Embryonic facial prominence (tissue), 1 donor: Measurements from ENCODE around the gene GMDS.

Experiments
- DNase-seq: peaks from one replicate; pipeline ENCODE4 v3.0.0-alpha.2; 2016; ENCODE audit errors: extremely low spot score

Gene GMDS

DNA sequence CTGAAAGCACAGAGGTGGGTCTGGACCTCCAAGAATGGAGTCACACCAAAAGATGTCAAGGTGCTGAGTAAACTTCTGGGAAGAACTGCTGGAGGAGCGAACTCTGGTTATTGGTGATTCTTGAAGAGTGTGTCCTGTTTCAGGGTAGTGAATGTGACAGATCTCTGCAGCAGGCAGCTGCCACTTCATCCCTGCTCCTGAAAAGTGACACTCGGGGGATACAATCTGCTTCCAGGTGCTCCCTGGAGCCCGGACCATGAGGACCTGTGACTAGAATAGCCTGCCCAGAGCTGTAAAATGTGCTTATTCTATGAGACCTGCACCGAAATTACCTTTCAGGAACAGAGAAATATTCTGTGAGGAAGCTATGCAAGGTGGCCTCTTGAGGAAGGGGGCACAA, 444.6 kb downstream of the GMDS start:
- no peak for DNase-seq

DNA sequence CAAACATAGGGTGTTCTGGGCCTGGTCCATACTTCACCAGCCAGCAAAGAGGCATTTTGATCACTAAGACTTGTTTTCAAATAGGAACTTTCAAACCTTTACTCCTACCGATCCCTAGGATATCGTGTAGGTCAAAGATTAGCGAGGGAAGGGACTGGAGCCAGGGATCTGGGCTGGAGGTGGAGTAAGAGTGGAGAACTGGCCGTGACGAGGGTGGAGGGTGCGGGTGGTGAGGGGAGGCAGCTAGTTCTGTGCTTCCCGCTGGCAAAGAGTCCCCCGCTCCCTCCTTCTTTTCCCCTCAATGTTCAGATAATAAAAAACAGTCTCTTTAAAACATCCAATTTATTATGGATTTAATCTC, 446.5 kb downstream of the GMDS start:
- DNase-seq: no peak

DNA sequence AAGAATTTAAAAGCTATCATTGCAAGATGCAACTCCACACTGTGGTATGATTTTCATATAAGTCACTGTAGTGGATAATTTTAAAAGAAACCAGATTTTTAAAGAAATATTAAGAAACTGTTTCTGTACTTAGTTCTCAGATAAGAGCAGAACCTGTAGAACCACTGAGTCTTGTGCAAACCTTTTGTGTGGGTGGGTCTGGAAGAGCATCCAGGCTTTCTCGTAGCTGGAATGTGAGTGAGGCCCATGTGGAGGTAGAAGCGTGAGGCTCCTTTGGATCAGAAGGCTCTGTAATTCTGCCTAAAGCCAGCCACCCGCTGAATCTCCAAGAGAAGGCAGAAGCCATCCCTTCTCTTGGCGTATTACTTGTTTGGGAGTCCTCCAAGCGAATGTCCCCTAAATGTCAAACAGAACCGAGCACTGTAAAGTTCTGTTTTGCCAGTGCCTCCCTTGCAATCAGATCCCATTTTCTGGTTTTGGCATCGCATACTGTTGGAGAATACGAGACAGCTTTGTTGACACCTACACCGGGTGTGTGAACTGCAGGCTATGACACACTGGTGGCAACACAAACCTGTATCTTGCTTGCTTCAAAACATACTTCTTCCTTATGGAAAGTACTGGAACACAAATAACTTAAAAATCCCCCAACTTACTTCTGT, 447.0 kb downstream of the GMDS start:
- DNase-seq: no peak

DNA sequence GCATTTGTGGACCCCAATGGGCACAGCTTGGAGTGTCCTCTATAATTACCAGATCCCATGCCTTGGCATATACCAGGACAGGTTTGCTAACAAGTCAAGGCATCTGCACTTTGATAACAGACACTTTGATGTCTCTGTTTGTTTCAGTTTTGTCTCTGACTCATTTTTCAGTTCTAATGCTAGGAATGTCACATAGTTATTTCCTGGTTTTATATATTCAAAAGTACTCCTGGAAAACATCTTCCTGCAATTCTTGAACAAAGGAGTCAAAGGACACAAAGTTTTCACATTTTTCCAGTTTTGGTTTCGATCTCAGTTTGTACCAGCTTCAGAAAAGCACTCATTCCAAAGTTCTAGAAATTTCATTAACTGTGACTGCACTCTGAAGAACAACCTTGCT, 447.6 kb downstream of the GMDS start:
- no peak for DNase-seq

DNA sequence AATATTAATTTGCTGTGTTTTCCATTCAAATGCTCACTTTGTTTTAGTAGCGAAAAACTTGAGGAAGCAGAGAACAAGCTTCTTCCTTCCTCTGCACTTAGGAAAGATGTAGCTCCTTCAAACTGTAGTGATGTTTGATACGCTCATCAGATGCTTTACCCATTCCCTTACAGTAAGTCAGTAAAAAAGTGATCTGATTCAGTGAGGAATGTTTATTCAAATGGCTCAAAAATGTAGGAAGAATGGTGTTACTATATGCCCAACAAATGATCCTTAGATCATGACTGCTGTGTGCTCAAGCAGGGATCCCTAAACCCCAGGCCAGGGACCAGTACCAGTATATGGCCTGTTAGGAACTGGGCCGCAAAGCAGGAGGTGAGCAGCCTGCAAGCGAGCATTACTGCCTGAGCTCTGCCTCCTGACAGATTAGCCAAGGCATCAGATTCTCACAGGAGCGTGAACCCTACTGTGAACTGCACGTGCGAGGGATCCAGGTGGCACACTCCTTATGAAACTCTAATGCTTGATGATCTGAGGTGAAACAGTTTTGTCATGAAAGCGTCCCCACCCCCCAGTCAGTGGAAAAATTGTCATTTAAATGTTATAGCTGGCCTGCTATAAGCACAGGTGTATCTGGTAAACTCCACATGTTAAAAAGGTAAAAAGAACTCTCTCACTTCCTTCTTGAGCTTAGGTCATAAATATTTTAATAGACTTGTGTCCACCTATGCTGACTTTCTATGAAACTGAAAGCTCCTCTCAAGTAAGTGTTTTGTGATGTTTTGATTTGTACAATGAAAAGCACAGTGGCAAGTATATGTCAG, 448.5 kb downstream of the GMDS start:
- DNase-seq: no peak

DNA sequence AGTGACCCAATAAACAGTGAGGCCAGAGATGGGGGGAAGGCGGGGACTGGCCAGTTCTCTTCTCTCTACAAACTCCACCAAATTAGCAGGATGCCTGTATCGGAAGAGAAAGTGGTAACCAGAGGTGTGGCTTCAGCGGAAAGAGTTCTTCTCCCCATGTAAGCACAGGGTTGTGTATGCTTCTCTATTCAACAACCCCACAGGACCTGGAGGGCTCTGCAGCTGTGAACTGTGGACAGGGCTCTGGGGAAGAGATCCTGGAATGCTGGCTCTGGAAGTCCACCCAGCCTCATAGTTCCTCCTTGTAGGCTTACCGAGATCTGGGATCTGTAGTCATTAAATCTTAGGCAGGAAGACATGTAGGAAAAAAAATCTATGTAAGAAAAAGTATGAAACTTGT, 449.5 kb downstream of the GMDS start:
- no peak for DNase-seq

DNA sequence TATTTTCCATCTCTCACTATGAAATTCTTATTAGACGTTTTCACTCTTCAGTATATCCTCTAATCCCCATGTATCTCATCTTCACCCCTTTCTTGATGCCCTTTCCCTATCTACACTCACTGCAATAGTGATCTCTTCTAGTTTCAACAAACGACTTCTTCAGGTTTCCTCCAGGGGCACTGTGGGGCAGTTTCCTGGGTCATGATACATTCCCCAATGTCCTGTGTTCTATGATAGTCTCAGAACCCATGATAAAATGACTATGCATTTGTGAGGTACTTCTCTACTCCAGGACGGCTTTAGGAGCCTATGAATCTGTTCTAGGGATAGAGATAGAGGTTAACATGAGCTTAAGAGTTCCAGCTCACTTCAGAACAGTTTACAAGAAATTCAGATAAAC, 452.4 kb downstream of the GMDS start:
- DNase-seq: no peak

DNA sequence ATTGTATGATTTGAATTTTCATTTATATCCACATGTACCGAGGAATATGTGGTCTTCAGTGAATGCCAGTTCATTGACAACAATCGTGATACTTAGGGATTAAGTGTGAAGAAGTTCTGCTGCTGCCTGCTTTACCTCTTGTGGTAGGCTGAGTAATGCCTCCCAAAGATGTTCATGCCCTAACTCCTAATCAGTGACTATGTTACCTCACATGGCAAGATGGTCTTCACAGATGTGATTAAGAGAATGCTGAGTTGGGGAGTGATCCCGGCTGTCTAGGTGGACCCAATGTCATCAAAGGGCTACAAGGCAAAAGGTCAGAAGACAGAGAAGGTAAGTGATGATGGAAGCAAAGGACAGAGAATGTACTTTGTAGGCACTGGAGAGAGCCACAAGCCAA, 454.7 kb downstream of the GMDS start:
- no peak for DNase-seq

DNA sequence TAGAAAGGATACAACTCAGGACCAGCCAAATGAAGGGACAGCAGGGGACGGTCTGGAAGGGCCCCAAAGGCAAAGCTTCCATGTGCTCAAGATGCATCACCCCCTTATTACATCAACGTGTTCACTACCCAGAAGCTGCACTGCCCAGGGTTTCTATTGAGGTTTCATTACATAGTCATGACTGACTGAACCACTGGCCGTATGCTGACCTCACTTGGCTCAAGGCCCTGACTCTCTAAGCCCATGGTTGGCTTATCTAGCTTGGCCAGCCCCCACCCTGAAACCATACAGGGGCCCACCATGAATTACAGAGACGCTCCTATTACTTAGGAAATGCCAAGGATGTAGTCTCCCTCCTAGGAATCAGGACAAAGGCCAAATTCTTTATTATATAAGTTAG, 456.3 kb downstream of the GMDS start:
- DNase-seq: no peak

DNA sequence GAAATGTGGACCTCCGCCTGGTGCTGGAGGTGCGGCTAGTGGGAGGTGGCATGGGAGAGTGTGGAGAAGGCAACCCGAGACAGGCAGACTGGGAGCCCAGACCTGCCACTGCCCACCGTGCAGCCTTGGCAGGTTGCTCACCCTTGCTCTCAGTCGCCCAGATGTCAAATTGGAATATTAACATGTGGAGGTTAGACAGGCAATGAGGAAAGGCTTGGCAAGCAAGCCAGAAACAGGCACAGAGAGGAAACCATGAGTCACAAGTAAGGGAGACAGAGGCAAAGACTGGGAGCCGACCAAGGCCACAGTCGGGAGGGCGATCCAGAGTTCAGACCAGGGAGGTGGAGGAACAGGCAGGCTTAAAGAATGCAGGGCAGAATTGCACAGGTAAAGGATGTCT, 457.5 kb downstream of the GMDS start:
- DNase-seq: no peak

DNA sequence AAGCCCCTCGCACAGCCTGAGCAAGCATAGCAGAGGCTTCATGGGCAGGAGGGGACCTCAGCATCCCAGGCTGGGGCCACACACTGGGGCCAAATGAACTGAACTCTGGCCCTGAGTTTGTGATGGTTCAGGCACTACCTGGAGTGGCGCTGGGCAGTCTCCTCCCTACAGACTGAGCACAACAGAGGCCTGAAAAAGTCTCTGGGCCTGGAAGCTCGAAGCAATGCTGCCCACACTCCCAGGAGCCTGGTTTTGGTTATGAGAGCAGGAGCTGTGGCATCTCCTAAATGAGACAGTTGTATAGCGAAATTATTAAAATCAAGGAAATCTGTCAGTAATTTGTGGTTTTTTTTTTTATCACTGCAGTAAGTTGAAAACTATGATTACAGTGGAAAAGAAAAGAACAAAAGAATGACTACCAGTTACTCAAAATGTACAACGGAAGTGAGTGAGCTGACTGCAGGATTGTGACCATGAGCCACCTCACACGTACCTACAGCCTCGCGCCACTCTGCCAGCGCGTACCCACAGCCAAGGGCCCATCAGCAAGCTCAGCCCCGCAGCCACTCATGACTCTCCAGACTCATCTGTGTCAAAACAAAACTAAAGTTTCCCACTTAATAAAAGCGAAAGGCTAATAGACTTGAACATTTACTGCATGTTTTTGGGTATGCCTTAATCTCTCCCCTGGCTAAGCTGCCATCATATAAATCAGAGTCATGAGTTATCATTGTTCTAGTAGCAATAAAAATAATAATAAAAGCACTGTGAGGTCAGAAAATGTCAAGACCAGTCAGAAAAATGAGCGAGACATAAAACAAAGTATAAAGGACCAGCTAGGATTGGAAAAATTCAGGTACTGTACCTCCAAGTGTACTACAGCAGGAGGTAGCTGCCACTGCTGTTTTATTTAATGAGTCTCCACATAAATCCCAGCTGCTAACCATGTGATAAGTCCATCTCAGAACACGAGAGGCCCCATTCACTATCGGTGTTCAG, 458.7 kb downstream of the GMDS start:
- DNase-seq: no peak

DNA sequence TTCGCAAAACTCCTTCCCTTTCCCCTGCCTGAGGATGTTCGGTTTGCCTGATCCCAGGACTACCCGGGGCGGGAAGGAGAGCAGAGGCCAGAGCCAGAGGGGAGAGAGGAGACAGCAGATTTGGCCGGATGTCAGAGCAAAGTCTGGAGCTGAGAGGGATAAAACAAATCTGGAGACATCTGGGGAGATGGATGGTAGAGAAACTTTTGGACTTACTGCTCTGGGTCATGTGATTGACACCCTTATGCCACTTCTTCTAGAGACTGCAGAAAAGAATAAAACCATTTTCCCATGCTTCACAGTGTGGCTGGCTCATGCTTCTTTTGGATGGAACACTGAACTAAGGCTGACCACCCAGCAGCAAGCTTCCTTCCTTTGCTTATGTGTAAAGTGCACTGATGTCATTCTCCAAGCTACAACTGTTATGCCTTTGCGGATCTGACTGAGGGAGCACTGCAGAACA, 461.0 kb downstream of the GMDS start:
- no peak for DNase-seq

DNA sequence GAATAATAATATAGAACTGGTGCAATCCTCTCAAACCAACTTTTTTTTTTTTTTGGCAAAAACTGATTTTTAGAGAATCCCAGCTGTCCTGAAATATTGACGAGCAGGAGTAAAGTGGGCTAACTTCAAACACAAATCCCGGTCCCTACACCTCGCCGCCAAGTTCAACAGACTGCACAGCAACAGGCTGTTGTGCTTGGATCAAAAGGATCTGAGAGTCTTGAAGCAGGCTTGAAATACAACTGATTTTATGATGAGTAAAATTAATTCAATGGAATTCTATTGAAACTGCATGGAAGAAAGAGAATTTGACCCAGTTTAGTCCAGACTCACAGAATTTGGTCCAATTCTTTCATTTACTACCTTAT, 463.6 kb downstream of the GMDS start:
- DNase-seq: no peak

DNA sequence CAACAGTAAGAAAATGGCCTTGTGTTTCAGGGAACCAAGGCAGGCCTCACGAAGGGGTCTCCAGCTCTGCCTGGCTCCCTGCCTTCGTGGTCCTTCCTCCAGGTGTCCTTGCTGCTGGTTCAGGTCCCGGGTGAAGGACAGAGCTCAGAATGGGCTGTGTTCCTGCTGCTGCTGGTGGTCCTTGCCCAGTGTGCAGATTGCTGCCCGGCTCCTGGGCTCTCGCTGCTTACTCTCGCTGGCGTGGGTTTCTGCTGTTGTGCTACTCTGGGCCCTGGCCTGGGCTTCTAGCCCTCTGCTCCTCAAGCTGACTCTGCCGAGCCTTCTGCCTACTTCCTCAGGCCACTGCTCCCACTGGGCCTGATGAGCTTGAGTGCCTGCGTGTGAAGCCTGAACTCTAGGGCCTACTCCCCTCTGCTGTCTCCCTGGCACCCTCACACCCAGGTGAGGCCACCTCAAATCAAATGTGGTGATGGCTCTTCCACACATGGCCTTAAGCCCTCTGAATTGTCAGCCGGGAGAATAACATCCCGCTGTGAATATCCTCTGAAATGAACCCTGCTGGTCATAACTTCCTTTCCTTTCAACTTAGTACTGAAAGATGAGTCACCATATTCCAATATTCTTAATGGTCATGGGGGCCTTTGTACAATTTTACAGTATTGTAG, 464.1 kb downstream of the GMDS start:
- DNase-seq: no peak

DNA sequence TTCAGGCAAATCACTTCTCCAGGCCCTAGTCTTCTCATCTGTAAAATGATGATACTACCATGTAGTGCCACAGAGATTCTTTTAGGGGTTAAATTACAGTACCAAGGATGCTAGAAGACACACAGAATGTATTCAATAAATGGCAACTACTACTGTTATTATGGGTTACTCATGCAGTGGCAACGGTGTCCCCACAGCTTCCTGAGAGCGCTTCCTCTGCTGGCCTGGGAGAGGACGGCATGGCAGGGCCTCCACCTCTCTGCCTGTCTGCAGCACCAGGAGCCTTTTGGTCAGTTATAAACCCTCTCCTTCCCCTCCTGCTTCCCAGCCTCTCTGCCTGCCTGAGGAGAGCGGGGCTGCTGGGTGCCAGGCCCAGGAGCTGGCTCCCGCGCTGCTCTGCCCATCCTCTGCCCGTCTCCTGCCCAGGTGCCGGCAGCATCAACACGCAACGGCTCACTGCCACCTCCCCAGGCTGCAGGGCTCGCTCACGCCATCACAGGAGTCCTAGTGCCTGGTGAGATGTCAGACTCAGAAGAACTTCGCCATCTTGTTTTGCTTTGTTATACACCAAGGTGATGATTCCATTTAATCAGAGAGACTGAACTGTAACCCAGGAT, 465.0 kb downstream of the GMDS start:
- DNase-seq: no peak

DNA sequence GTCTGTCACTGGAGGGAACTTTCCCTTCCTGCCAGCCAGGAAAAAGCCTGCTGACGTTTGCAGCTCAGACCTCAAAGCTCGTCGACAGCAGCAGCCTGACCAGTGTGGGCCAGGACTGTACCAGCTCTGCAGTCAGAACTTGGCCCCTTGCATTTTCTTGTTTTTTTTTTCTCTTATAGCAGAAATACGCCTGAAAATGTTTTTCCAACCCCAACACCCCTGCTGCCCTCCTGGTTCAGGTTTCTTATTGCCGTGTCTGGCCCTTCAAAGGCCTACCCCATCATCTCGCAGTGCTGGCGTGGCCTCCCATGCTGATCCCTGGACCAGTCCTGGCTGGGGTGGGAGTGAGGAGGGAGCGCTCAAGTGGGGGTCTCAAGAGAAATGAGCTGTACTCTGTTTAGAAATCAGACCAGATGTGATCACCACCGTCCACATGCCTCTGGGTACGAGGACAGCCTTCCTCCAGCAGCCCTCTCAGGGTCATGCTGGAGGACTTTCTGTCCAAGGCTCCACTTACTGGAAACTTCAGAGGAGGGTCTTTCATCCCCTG, 466.6 kb downstream of the GMDS start:
- DNase-seq: no peak

DNA sequence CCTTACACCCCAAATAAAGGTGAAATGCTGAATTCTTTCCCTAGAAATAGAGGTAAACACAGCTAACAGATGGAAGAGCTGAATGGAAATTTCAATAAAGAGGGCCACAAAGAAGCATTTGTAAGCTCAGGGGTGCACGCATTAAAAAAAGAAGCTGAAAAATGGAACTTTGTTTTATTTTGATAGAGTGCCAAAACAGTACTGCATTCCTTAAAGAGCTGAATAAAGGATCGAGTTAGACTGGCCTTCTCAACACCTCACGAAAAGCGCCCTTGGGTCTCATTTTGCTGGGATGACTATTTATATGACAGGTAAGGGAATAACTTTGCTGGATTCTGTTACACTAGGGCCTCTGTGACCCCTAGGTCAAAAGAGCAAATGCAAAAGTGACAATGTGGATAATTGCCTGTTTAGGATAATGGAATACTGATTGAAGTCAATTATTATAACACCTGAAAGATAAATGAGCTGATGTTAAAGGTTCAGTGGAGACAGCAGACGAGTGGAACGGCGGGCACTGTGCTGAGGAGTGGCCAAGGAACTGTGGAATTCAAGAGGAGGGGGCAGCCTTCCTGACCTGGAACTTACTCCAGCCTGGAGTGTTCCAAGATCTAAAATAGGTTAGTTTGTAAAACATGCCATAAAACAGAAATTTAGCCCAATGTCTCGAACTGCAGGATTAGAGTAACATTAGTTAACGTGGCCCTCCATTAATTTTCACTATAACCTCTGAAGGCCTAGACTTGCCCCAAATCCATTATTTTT, 467.3 kb downstream of the GMDS start:
- no peak for DNase-seq

DNA sequence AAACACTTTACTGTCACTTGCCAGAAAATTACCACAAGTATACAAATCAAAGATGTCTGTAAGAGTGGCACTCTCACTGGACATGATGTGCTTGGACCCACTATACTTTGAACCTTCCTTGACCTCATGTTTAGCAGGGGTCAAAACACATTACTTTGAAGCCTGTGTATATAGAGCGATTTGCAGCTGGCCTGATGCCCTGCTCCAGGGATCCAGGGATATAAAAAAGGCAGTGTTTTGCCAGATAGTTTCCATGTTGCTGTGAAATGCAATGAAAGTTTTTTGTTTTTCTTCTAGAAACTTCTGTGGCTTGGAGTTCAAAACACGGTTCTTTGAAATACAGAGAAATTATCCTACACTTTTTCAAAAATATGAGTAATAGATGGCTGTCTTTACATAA, 470.0 kb downstream of the GMDS start:
- DNase-seq: no peak

DNA sequence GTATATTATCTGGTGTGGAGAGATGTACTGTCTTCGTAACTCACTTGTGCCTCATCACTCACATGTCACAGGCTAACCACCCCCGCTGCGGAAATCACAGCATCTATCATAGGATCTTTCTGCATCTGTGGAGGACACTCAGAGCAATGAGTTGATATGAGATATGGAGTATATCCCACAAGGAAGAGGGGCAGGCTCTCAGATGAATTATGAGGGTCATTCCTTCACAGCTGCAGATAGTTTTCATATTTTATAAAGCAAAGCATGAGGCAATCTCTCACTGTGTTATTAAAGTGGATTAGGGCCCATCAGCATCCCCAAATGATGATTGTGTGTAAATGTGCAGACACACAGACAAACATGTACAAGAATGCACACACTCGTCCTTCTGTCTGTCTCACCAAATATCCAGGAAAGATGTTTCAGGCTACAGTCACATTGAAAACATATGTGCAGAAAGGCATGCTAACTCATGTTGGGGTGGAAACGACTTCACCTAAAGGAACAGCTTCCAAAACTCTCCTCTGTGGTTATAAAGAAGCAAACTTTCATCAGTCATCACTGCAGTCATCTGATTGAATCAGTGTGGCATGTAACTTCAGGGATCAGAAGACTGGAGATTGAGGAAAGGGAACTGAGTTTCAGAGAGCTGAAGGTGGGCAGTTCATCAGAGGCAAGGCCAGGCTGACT, 471.0 kb downstream of the GMDS start:
- no peak for DNase-seq

DNA sequence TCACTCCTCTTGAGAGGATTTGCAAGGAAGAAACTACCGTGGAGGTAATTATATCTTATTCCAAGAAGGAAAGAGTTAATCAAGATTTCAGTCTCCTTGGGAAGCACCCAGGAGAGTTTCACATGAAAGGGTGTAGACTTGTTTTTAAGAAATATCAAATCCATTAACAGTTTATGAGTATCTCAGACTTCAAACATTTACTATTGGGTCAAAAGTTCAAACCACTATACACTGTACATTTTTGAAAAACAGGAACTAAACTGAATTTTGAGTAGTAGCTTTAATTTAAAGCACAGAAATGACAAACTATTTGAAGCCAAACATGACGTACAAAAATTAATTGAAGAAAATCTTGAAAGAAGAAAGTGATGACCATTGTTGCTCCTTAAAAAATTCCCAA, 471.7 kb downstream of the GMDS start:
- no peak for DNase-seq
